GM12873 (cell line): ENCODE results near the gene ABLIM2.

Experiments
- TF ChIP-seq, protein P1 (sequence below): IDR thresholded peaks from 2 replicates; pipeline ENCODE4 v1.5.1; 2012; ENCODE audit warnings: low read depth, mild to moderate bottlenecking, moderate library complexity, low read length, control low read depth; ENCODE audit not compliant: insufficient read depth; ENCODE audit errors: missing control alignments

Gene ABLIM2

DNA sequence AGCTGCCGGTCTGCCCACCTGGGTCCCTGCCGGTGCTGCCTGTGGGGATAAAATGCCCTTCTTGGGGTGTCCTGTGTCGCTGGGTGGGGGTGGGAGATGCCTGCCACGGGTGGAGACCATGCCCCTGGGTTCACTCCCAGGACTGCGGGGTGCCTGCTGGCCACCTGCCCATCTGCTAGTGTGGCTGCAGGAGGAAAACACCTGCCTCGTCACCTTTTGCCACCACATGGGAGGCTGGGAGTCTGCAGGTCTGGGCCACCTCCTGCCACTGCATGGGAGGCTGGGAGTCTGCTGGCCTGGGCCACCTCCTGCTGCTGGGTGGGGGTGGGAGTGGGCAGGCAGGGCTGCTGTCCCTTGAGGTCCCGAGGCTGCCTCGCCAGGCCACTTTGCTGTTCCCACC is 160.2 kb downstream of the ABLIM2 start:
- TF ChIP-seq, protein P1, sequence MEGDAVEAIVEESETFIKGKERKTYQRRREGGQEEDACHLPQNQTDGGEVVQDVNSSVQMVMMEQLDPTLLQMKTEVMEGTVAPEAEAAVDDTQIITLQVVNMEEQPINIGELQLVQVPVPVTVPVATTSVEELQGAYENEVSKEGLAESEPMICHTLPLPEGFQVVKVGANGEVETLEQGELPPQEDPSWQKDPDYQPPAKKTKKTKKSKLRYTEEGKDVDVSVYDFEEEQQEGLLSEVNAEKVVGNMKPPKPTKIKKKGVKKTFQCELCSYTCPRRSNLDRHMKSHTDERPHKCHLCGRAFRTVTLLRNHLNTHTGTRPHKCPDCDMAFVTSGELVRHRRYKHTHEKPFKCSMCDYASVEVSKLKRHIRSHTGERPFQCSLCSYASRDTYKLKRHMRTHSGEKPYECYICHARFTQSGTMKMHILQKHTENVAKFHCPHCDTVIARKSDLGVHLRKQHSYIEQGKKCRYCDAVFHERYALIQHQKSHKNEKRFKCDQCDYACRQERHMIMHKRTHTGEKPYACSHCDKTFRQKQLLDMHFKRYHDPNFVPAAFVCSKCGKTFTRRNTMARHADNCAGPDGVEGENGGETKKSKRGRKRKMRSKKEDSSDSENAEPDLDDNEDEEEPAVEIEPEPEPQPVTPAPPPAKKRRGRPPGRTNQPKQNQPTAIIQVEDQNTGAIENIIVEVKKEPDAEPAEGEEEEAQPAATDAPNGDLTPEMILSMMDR, result no peak

DNA sequence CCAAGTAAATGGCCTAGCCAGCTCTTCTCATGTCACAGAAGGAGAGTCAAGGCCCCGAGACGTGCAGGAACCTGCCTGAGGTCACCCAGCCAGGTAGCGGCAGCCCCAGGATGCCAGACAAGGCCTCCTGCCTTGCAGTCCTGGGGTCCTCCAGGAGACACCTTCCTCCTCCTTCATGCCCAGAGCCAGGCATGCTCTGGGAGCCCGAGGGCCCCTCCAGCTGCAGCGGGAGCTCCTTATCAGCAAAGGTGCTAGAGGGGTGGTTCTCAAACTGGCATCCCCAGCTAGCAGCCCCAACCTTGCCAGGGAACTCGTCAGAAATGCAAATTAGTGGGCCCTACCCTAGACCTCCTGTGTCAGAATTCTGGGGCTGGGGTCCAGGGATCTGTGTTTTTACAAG is 162.7 kb downstream of the ABLIM2 start:
- TF ChIP-seq, protein P1, result no peak

DNA sequence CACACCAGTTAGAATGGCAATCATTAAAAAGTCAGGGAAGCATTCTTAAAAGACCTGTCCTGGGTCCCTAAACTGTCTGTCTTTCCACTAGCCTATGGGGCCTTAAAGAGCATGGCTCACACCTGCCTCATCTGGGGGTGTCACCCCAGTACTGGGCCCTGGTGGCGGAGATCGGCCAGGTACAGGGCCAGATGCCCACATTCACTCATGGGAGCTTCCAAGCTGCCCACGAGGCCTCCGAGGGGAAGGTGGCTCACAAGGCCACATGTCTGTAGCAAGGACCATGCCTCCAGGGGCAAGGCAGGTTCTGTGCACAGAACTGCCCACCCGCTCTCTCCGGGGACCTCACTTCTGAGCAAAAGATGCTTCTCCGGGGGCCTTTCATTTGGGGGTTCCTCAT is 163.5 kb downstream of the ABLIM2 start:
- TF ChIP-seq, protein P1, result no peak

DNA sequence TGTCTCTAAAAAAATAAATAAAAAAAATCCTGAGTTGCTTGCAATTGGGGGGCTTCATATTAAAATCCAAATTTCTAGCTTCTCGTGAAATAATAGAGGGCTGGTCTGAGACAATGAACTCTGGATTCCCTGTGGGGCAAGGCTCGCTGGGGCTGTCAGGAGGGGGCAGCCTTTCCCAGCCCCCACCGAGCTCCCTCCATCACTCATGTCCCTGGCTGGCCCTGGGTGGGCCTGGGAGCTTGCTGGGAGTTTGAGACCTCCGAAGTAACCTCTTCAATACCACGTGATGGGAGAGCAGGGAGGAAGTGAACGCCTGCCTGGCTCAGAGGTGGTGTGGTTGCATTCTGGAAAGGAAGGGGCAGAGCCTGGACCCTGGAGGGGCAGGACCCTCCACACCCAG is 164.9 kb downstream of the ABLIM2 start:
- TF ChIP-seq, protein P1, result no peak

DNA sequence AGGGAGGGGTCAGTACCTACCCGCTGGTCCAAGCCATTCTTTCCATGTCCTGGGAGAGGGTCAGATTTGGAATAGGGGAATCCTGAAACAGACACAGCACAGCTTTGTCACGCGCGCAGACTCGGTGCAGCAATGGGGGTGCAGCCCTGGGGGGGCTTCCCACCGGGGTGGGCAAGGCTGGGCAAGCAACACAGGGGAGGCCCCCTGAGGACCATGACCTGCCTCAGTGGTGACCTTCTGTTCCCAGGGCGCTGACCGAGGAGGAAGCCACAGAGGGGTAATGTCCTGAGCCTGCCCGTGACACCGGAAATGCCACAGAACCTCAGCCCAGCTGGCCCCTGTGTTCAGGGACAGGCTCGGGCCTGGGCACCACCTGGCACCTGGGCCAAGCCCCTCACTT is 165.8 kb downstream of the ABLIM2 start:
- TF ChIP-seq, protein P1, result no peak

DNA sequence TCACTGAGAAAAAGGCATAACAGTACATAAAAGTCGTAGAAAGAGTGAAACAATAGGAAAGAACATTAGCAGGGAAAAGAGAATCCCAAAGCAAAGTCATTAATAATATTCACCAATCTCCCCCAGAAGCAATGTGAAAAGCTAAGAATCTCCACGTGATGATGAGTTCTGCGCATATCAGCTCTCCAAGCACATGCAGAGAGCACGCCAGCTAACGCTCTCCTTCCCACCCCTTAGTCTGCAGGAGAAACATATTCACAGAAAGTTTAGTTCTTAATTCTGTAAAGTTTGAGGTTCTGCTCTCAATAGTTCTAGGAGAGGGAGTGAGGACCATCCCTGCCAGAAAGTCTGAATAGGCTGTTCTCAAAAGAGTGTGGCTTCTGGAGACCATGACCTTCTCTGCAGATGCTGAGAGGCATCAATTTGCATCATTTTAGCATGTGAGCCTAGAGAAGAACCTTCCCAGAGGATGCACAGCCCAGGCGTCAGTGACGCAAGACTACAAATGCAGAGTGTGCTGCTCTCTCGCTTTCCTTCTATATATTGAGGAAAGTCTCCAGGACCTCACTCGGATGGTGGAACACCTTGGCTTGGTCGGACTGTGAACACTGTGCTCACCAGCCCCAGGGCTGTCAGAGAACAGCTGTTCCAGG is 167.7 kb downstream of the ABLIM2 start:
- TF ChIP-seq, protein P1, result no peak

DNA sequence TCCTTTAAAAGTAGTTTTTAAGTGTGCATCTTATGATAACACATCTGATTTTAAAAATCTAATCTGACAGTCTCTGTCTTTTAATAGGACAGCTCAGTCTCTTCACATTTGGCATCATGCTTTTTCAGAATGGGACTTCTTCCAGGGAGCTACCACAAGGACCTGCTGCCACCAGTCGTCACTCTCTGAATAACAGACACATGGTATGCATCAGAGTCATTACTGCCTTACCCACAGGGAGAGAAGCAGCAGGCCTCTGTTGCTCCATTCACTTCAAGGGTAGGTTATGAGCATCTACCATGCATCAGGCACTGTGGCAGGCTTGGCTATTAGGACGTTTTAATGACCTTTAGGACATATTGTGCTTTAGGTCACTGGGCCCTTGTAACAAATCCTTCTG is 169.0 kb downstream of the ABLIM2 start:
- TF ChIP-seq, protein P1, result no peak
